Gastroesophageal sphincter (tissue), 4 donors: ENCODE data around the gene FGF14. TPM values are rescaled to one million over a fixed set of nuclear protein-coding genes. Genes with fewer than 3 reads are reported as not detected.
"Not testable (repeated sequence)": the region's sequence is repeated elsewhere in the genome, so short reads cannot be mapped to it uniquely, and the experiment has no call there.

ENCODE experiments used
- ATAC-seq: fragments of 150-250 bp; one replicate; pipeline ENCODE4 v1.9.1; 2016; ENCODE audit warnings: mild to moderate bottlenecking, moderate library complexity
- H3K27ac ChIP-seq, 4 donors: fragments of 200-600 bp; sonication (generic) in 3 of 4; 1 replicate in 3 of 4; 2 replicates in 1 of 4; pipeline ENCODE4 v1.5.1; 2016 to 2019
- H3K27me3 ChIP-seq: fragments of 200-600 bp; sonication (generic); one replicate; pipeline ENCODE4 v1.5.1; 2019
- H3K36me3 ChIP-seq, 2 donors: fragments of 200-600 bp; sonication (generic); one replicate each; pipeline ENCODE4 v1.5.1; 2019; ENCODE audit warnings: control low read depth in 1 of 2
- H3K4me1 ChIP-seq, 3 donors: fragments of 200-600 bp; sonication (generic); 1 replicate in 2 of 3; 2 replicates in 1 of 3; pipeline ENCODE4 v1.5.1; 2016 to 2019; ENCODE audit warnings: control low read depth in 2 of 3
- H3K4me3 ChIP-seq, 2 donors: fragments of 200-600 bp; sonication (generic); one replicate each; pipeline ENCODE4 v1.5.1; 2019; ENCODE audit warnings: mild to moderate bottlenecking in 1 of 2, moderate library complexity in 1 of 2
- H3K9me3 ChIP-seq, 3 donors: fragments of 200-600 bp; sonication (generic); one replicate each; pipeline ENCODE4 v1.5.1; 2017 to 2019; ENCODE audit warnings: control low read depth in 2 of 3
- CTCF ChIP-seq, 4 experiments: fragments of 200-600 bp in 2 of 4; fragments of 450-650 bp in 2 of 4; sonication (generic) in 1 of 4; IDR thresholded peaks; one replicate each; pipeline ENCODE4 v1.5.1; 2017 to 2019; ENCODE audit warnings: antibody characterized with exemption in 4 of 4, mild to moderate bottlenecking in 2 of 4, moderate library complexity in 2 of 4
- EP300 ChIP-seq: sonication (generic); formaldehyde crosslinking; IDR thresholded peaks from one replicate; pipeline ENCODE4 v1.6.1; 2017; ENCODE audit warnings: antibody characterized with exemption, mild to moderate bottlenecking
- POLR2A ChIP-seq, 2 donors: fragments of 450-650 bp; IDR thresholded peaks; one replicate each; pipeline ENCODE4 v1.6.1; 2017; ENCODE audit warnings: antibody characterized with exemption in 2 of 2, mild to moderate bottlenecking in 2 of 2, moderate library complexity in 1 of 2
- POLR2AphosphoS5 ChIP-seq: sonication (generic); formaldehyde crosslinking; IDR thresholded peaks from one replicate; pipeline ENCODE4 v1.6.1; 2017; ENCODE audit warnings: antibody characterized with exemption
- WGBS, 2 donors: methylation state at CpG; one replicate each; pipeline ENCODE4 v1.1.5; 2018; ENCODE audit warnings: low coverage in 1 of 2; 5-methylcytosine and 5-hydroxymethylcytosine counted together
- total RNA-seq, 4 donors: library from RNA; depleted of rRNA; stranded (reverse); fragments of >200 nt; gene quantifications; one replicate each; pipeline ENCODE4 v1.1.0, GENCODE V29; 2016

FGF14 gene
- total RNA-seq, 4 donors from 2014 or later, result 0.31 to 2.0 (median 0.95) TPM

- no peak overlapping the region for H3K27ac ChIP-seq
Measured at GRCh38 chr13:102020611-102021216, 381.1 kb downstream of the FGF14 start.

GRCh38 chr13:102018716-102019115 lies 383.1 kb downstream of the FGF14 start:
- TF ChIP-seq EP300, result no peak
- no peak for TF ChIP-seq CTCF (IDR thresholded peaks at IDR 0.05)
- TF ChIP-seq POLR2AphosphoS5, result no peak
- no peak for TF ChIP-seq POLR2A (IDR thresholded peaks at IDR 0.05)
- H3K4me3 ChIP-seq, result no peak overlapping the region

More at GRCh38 chr13:102020611-102021216, 381.1 kb downstream of the FGF14 start:
- ATAC-seq, result no peak
- H3K9me3 ChIP-seq, result peaks cover 0 to 21% (median 0%) of the 10 kb centered on the region in 3 donors
- peaks cover 0 to 4% (median 0%) of the 10 kb centered on the region in 3 donors for H3K4me1 ChIP-seq
- WGBS, 2 donors, result 46 to 78% methylated on average over 4 of the region's 4 CpGs
- H3K4me3 ChIP-seq, result no peak overlapping the region
- no peaks in the 10 kb centered on the region for H3K27me3 ChIP-seq
- H3K36me3 ChIP-seq, result no peaks in the 10 kb centered on the region
- TF ChIP-seq POLR2A (IDR thresholded peaks at IDR 0.05) (no peak), POLR2AphosphoS5 (no peak), CTCF (IDR thresholded peaks at IDR 0.05) (no peak), EP300 (no peak)

GRCh38 chr13:102017248-102017647 lies 384.6 kb downstream of the FGF14 start:
- ATAC-seq, result no peak
- Histone ChIP-seq H3K4me1 (peaks cover 0 to 10% (median 0%) of the 10 kb centered on the region in 3 donors), H3K9me3 (peaks cover 0 to 21% (median 0%) of the 10 kb centered on the region in 3 donors), H3K27me3 (no peaks in the 10 kb centered on the region), H3K4me3 (no peak overlapping the region), H3K27ac (no peak overlapping the region), H3K36me3 (no peaks in the 10 kb centered on the region)
- TF ChIP-seq CTCF (IDR thresholded peaks at IDR 0.05) (no peak), POLR2A (IDR thresholded peaks at IDR 0.05) (no peak), EP300 (no peak), POLR2AphosphoS5 (no peak)

More at GRCh38 chr13:102018716-102019115, 383.1 kb downstream of the FGF14 start:
- H3K4me1 ChIP-seq, result peaks cover 0 to 4% (median 0%) of the 10 kb centered on the region in 3 donors
- H3K36me3 ChIP-seq, result no peaks in the 10 kb centered on the region
- H3K9me3 ChIP-seq, result peaks cover 0 to 21% (median 0%) of the 10 kb centered on the region in 3 donors
- H3K27ac ChIP-seq, result no peak overlapping the region
- no peaks in the 10 kb centered on the region for H3K27me3 ChIP-seq
- ATAC-seq, result no peak

- Histone ChIP-seq H3K9me3 (peaks cover 0 to 11% (median 0%) of the 10 kb centered on the region in 3 donors), H3K4me3 (no peak overlapping the region), H3K36me3 (no peaks in the 10 kb centered on the region), H3K4me1 (peaks cover 0 to 18% (median 7%) of the 10 kb centered on the region in 3 donors), H3K27ac (peak overlapping the region in 3 of 4 donors; percentile 39 to 53 (median 43)), H3K27me3 (no peaks in the 10 kb centered on the region)
- no peak for ATAC-seq
- WGBS, 2 donors, result 25 to 45% methylated on average over 6 to 7 of the region's 7 CpGs
- TF ChIP-seq POLR2AphosphoS5 (no peak), EP300 (no peak)
Measured at GRCh38 chr13:102012299-102013293, 389.3 kb downstream of the FGF14 start.

- H3K27me3 ChIP-seq, H3K36me3 ChIP-seq, H3K4me3 ChIP-seq, ATAC-seq, H3K9me3 ChIP-seq: not testable (repeated sequence)
- Histone ChIP-seq H3K27ac (peak overlapping the region in 3 of 4 donors; percentile 39 to 53 (median 43)), H3K4me1 (peaks cover 0 to 18% (median 7%) of the 10 kb centered on the region in 3 donors)
- WGBS, 2 donors, result 25 to 26% methylated on average over 4 of the region's 5 CpGs
Measured at GRCh38 chr13:102011455-102011854, 390.4 kb downstream of the FGF14 start.
